Neural cell (in vitro differentiated cells): ENCODE results near the gene FLT3.

Experiments
- CTCF ChIP-seq: fragments of 450-650 bp; IDR thresholded peaks from 2 replicates; pipeline ENCODE4 v1.5.1; 2014; ENCODE audit warnings: antibody characterized with exemption, mild to moderate bottlenecking, moderate library complexity; ENCODE audit not compliant: poor library complexity, severe bottlenecking
- EZH2 ChIP-seq: fragments of 200-600, 300-800 bp; shearing (Covaris generic), sonication (generic); IDR thresholded peaks from 2 replicates; pipeline ENCODE4 v1.6.1; 2014; ENCODE audit warnings: antibody characterized with exemption, low read length, borderline replicate concordance, mild to moderate bottlenecking; ENCODE audit not compliant: insufficient read depth, poor library complexity, severe bottlenecking
- RAD21 ChIP-seq: fragments of 450-650 bp; conservative IDR thresholded peaks from 2 replicates; pipeline ENCODE4 v1.6.1; 2014; ENCODE audit warnings: antibody characterized with exemption, mild to moderate bottlenecking, moderate library complexity
- SMC3 ChIP-seq: fragments of 450-650 bp; conservative IDR thresholded peaks from 2 replicates; pipeline ENCODE4 v1.6.1; 2014; ENCODE audit warnings: antibody characterized with exemption, mild to moderate bottlenecking, moderate library complexity; ENCODE audit not compliant: poor library complexity

GRCh38 chr13:27985600-27985999, 114.8 kb downstream of the FLT3 start:
- no peak for TF ChIP-seq RAD21
- no peak for TF ChIP-seq EZH2
- TF ChIP-seq SMC3: no peak
- no peak for TF ChIP-seq CTCF
